ENCODE results near the gene KRTAP19-4.
"Not testable (repeated sequence)": the region's sequence is repeated elsewhere in the genome, so short reads cannot be mapped to it uniquely, and the experiment has no call there.

KRTAP19-4 gene

GRCh38 chr21:30497065-30497464 is at the start of gene KRTAP19-4:
Gene KRTAP19-4, minus strand, starts transcription at chr21:30497165. Its CDS starts 55 bp downstream, at chr21:30497110.
- Mint-ChIP-seq H3K4me1 (no peaks in the 10 kb centered on the region), H3K4me3 (no peak within 1 kb of the TSS), H3K36me3 (no peaks in the 10 kb centered on the region), H3K27ac (no peak within 1 kb of the TSS), H3K9me3 (no peaks in the 10 kb centered on the region)
- no peak for ATAC-seq
- DNase-seq (ENCODE audit: low spot score in 2 of 2): no peak

DNA sequence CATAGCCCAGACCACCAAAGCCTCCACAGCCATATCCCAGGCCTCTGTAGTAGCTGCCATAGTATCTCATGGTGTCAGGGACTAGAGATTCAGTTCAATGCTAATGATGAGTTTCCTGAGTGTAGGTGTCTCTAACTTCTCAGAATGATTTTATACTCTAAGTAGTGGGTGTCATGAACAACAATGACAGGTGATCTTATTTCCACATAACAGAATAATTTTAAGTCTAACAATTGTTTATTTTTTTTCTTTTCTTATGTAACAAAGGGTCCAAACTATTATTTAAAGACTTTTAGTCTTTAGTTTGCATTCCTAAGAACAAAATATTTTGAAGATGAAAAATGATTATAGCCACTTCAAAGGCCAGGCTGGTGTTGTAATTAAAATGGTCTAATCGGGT is 44.8 kb upstream of the KRTAP19-4 start, which contains the start of gene KRTAP19-6:
KRTAP19-6 (minus strand) TSS at position 101 of the 400 bp plus-strand sequence; CDS start at position 70, 31 bp downstream.
- no peak within 1 kb of the TSS for H3K27ac Mint-ChIP-seq
- DNase-seq (ENCODE audit: low spot score in 2 of 2) (no peak), ATAC-seq (no peak)
- no peaks in the 10 kb centered on the region for H3K4me1 Mint-ChIP-seq
- H3K4me3 Mint-ChIP-seq: no peak within 1 kb of the TSS
- H3K9me3 Mint-ChIP-seq: peaks cover 3% of the 10 kb centered on the region
- H3K36me3 Mint-ChIP-seq: no peaks in the 10 kb centered on the region

GRCh38 chr21:30518876-30519275 is 21.9 kb upstream of the KRTAP19-4 start:
- H3K4me3 Mint-ChIP-seq: no peak overlapping the region
- H3K36me3 Mint-ChIP-seq: no peaks in the 10 kb centered on the region
- no peaks in the 10 kb centered on the region for H3K4me1 Mint-ChIP-seq
- peaks cover 7% of the 10 kb centered on the region for H3K9me3 Mint-ChIP-seq
- ATAC-seq (no peak), DNase-seq (ENCODE audit: low spot score in 2 of 2) (no peak)
- no peak overlapping the region for H3K27ac Mint-ChIP-seq

GRCh38 chr21:30515681-30516080 is 18.7 kb upstream of the KRTAP19-4 start:
- no peak overlapping the region for H3K27ac Mint-ChIP-seq
- no peak for ATAC-seq
- no peak overlapping the region for H3K4me3 Mint-ChIP-seq
- H3K36me3 Mint-ChIP-seq: no peaks in the 10 kb centered on the region
- H3K9me3 Mint-ChIP-seq: peaks cover 7% of the 10 kb centered on the region
- no peak for DNase-seq (ENCODE audit: low spot score in 2 of 2)
- H3K4me1 Mint-ChIP-seq: no peaks in the 10 kb centered on the region

- not testable (repeated sequence) for H3K9me3 Mint-ChIP-seq; ATAC-seq; H3K4me3 Mint-ChIP-seq; H3K27ac Mint-ChIP-seq; H3K36me3 Mint-ChIP-seq; DNase-seq (ENCODE audit: low spot score in 2 of 2); H3K4me1 Mint-ChIP-seq
Observed at GRCh38 chr21:30505621-30506205, 8.7 kb upstream of the KRTAP19-4 start.

GRCh38 chr21:30502041-30502440 is 5.1 kb upstream of the KRTAP19-4 start, which contains the start of gene KRTAP19-5:
Gene KRTAP19-5, minus strand, starts transcription at chr21:30502141. Its CDS starts 51 bp downstream, at chr21:30502090.
- H3K36me3 Mint-ChIP-seq: no peaks in the 10 kb centered on the region
- no peak within 1 kb of the TSS for H3K27ac Mint-ChIP-seq
- H3K4me3 Mint-ChIP-seq: no peak within 1 kb of the TSS
- H3K9me3 Mint-ChIP-seq: no peaks in the 10 kb centered on the region
- no peak for DNase-seq (ENCODE audit: low spot score in 2 of 2)
- no peaks in the 10 kb centered on the region for H3K4me1 Mint-ChIP-seq
- ATAC-seq: no peak

DNA sequence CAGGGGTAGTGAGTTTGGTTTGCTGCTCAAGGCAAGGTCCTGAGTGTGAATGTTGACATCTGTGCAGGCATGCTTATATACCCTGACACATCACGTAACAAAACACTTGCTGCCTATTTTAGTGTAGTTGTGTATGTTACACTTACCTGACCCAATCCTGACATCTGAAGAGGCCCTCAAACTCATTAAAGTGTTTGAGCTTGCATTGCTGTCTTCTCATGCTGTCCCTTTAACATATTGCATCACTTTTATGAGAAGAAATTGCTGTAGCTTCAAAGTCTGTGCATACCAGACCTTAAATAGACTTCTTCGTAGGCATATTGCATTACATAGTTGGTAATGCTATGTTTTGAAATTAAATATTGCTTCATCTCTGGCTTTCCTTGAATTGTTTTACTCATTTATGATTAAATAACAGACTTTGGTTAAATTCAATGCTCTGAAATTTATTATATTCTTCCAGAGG is 5.0 kb downstream of the KRTAP19-4 start, which contains the start of gene KRTAP19-3:
KRTAP19-3 (minus strand) TSS at position 51 of the 466 bp plus-strand sequence. CDS start 56 bp downstream, outside the sequence.
- Mint-ChIP-seq H3K36me3 (no peaks in the 10 kb centered on the region), H3K27ac (no peak within 1 kb of the TSS), H3K4me3 (no peak within 1 kb of the TSS), H3K9me3 (peaks cover 5% of the 10 kb centered on the region), H3K4me1 (no peaks in the 10 kb centered on the region)
- DNase-seq (ENCODE audit: low spot score in 2 of 2): no peak
- ATAC-seq: no peak

DNA sequence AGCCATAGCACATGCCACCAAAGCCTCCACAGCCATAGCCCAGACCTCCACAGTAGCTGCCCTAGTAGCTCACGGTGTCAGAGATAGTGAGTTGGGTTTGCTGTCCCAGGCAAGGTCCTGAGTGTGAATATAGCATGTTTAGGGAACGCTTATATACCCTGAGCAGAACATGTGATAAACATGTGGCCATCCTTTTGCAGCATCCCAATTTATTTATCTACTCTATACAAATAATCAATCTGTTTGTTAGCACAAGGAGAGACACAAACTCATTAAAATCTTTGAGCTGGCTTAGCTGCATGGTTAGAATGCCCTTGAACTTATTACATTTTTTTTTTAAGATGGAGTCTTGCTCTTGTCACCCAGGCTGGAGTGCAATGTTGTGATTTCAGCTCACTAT is 9.6 kb downstream of the KRTAP19-4 start, which contains the start of gene KRTAP19-2:
KRTAP19-2 (minus strand) TSS at position 101 of the 400 bp plus-strand sequence; CDS start at position 13, 88 bp downstream.
- ATAC-seq (no peak), DNase-seq (ENCODE audit: low spot score in 2 of 2) (no peak)
- Mint-ChIP-seq H3K4me3 (no peak within 1 kb of the TSS), H3K27ac (no peak within 1 kb of the TSS), H3K9me3 (peaks cover 10% of the 10 kb centered on the region), H3K4me1 (no peaks in the 10 kb centered on the region), H3K36me3 (no peaks in the 10 kb centered on the region)

GRCh38 chr21:30486180-30486579 is 10.8 kb downstream of the KRTAP19-4 start:
- no peaks in the 10 kb centered on the region for H3K36me3 Mint-ChIP-seq
- no peak overlapping the region for H3K27ac Mint-ChIP-seq

DNA sequence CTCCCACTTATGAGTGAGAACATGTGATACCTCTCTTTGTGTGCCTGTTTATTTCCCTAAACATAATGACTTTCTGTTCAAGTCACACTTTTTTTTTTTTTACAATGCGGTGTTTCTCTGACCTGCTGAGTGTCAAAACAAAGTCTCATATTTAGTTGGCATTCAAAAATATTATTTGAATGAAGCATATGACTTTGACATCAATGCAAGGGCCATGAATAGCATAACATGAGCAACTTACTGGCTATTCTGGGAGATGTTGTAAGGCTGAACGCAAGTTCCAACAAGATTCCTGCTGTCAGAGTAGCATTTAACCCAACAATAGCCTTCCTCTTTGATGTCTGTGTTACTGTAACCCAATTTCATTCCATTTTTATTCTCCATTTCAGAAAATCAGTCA is 14.8 kb downstream of the KRTAP19-4 start:
- H3K4me3 Mint-ChIP-seq: no peak overlapping the region
- no peak for ATAC-seq
- no peaks in the 10 kb centered on the region for H3K4me1 Mint-ChIP-seq

More at GRCh38 chr21:30486180-30486579, 10.8 kb downstream of the KRTAP19-4 start:
- no peaks in the 10 kb centered on the region for H3K4me1 Mint-ChIP-seq
- H3K4me3 Mint-ChIP-seq: no peak overlapping the region
- DNase-seq (ENCODE audit: low spot score in 2 of 2) (no peak), ATAC-seq (no peak)
- H3K9me3 Mint-ChIP-seq: peaks cover 10% of the 10 kb centered on the region

GRCh38 chr21:30480145-30480544 is 16.8 kb downstream of the KRTAP19-4 start, which contains the start of gene KRTAP19-1:
Gene KRTAP19-1, minus strand, starts transcription at chr21:30480367. Its CDS starts 50 bp downstream, at chr21:30480317.
- Mint-ChIP-seq H3K36me3 (no peaks in the 10 kb centered on the region), H3K4me3 (no peak within 1 kb of the TSS), H3K4me1 (no peaks in the 10 kb centered on the region), H3K27ac (no peak within 1 kb of the TSS), H3K9me3 (no peaks in the 10 kb centered on the region)
- DNase-seq (ENCODE audit: low spot score in 2 of 2): no peak
- ATAC-seq: no peak

More for the DNA sequence above, 14.8 kb downstream of the KRTAP19-4 start:
- Mint-ChIP-seq H3K9me3 (peaks cover 5% of the 10 kb centered on the region), H3K27ac (no peak overlapping the region), H3K36me3 (no peaks in the 10 kb centered on the region)
- DNase-seq (ENCODE audit: low spot score in 2 of 2): no peak

DNA sequence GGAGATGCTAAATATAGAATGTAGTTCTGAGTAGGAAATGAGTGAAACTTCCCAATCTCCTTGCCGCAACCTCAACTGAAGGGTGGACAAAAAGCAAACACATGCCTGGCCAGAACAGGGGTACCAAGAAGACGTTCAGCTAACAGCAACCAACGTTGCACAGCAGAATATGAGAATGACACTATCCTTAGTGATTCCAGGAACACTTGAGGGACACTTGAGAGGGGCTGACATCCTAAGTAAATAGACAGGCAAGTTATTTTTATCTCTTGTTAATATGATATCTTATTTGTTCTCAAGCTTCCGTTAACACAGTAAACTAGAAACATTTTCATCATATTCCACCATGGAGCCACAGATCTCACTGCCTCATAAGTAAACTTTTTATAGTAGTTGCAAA is 17.7 kb downstream of the KRTAP19-4 start:
- Mint-ChIP-seq H3K27ac (no peak overlapping the region), H3K36me3 (no peaks in the 10 kb centered on the region), H3K4me1 (no peaks in the 10 kb centered on the region), H3K9me3 (no peaks in the 10 kb centered on the region), H3K4me3 (no peak overlapping the region)
- no peak for DNase-seq (ENCODE audit: low spot score in 2 of 2)
- no peak for ATAC-seq

DNA sequence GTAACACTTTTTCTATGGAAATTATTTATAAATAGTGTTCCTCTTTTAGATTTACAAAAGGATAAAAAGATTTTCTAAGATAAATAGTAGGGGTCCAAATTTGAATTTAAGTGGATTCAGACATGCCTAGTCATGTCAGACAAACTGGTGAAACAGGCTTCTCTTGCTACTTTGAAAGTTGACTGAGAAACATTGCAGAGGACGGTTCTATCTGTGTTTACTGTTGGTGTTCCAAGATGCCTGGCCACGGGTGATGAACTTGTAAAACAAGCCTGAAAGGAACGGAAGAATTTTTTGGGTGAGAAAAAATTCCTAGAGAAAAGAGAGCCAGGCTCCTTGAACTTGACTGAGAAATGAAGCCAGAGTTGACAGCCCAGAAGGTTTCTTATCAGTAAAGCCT is 19.0 kb downstream of the KRTAP19-4 start:
- H3K4me3 Mint-ChIP-seq: no peak overlapping the region
- H3K36me3 Mint-ChIP-seq: no peaks in the 10 kb centered on the region
- H3K27ac Mint-ChIP-seq: no peak overlapping the region
- H3K9me3 Mint-ChIP-seq: no peaks in the 10 kb centered on the region
- DNase-seq (ENCODE audit: low spot score in 2 of 2) (no peak), ATAC-seq (no peak)
- no peaks in the 10 kb centered on the region for H3K4me1 Mint-ChIP-seq

DNA sequence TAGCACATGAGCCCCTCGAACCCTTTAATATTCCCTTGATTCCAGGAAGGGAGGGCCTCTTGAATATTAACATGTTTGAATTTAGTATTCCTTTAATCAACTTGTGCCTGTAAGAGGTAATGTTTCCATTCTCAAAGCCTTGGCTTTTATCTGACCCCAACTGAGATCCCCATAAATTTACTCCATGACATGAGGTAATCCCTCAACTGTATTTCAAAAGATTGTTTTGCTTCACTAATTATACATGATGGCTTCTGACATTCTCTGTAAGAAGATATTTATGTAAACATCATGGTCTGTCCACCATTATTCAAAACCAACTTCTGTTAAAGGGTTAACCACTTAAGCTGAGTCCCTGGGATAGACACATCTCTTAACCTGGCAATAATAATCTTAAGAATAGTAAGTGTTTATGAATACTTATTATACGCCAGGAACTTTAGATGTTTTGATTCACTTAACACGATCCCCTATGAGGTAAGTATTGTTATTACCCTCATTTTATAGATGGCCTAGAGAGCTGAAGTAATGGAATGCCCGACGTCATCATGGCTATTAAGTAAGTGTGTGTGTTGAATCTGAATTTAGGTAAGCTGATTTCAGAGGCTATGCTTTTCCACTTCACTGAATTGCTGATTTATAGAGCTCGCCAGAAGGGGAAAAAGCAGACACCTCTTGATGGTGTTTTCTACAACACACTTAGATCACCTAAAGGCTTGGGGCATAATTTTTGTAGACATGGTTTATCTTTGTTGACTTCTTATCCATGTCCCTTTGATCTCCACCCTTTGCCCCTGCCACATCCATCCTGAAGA is 27.9 kb downstream of the KRTAP19-4 start:
- DNase-seq (ENCODE audit: low spot score in 2 of 2): no peak
- no peak overlapping the region for H3K27ac Mint-ChIP-seq
- no peaks in the 10 kb centered on the region for H3K36me3 Mint-ChIP-seq
- H3K9me3 Mint-ChIP-seq: peaks cover 6% of the 10 kb centered on the region
- no peaks in the 10 kb centered on the region for H3K4me1 Mint-ChIP-seq
- H3K4me3 Mint-ChIP-seq: no peak overlapping the region
- no peak for ATAC-seq

- no peak for ATAC-seq
- DNase-seq (ENCODE audit: low spot score in 2 of 2): no peak
- no peak overlapping the region for H3K4me3 Mint-ChIP-seq
- no peak overlapping the region for H3K27ac Mint-ChIP-seq
- H3K9me3 Mint-ChIP-seq: peaks cover 2% of the 10 kb centered on the region
- H3K36me3 Mint-ChIP-seq: no peaks in the 10 kb centered on the region
- no peaks in the 10 kb centered on the region for H3K4me1 Mint-ChIP-seq
Observed at GRCh38 chr21:30463713-30464112, 33.3 kb downstream of the KRTAP19-4 start.
